GM21423 (cell line): ENCODE measurements around the gene TSPAN18.

Experiments used
- ATAC-seq: cut with Tn5 transposase; IDR thresholded peaks from one replicate; pipeline ENCODE4 v1.9.1; 2021; ENCODE audit warnings: mild to moderate bottlenecking, moderate library complexity; ENCODE audit not compliant: unreplicated experiment

Gene TSPAN18

DNA sequence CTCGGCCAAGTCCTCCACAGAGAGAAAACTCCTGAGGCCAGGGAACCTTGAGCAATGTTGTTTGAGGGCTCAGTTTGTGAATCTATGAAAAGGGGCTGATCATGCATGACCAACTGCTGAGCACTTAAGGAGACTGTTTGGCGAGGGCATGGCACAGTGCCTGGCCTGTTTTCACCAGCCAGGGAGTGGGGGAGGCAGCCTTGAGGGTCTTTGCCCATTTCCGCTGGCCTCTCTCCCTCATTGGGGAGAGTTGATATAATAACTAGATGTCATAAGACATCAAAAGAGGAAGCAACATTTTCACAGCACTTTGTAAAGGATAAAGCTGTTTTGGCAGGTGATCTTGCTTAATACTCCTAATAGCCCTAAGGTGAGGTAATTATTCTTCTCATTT is 113.3 kb downstream of the TSPAN18 start:
- no peak for ATAC-seq

DNA sequence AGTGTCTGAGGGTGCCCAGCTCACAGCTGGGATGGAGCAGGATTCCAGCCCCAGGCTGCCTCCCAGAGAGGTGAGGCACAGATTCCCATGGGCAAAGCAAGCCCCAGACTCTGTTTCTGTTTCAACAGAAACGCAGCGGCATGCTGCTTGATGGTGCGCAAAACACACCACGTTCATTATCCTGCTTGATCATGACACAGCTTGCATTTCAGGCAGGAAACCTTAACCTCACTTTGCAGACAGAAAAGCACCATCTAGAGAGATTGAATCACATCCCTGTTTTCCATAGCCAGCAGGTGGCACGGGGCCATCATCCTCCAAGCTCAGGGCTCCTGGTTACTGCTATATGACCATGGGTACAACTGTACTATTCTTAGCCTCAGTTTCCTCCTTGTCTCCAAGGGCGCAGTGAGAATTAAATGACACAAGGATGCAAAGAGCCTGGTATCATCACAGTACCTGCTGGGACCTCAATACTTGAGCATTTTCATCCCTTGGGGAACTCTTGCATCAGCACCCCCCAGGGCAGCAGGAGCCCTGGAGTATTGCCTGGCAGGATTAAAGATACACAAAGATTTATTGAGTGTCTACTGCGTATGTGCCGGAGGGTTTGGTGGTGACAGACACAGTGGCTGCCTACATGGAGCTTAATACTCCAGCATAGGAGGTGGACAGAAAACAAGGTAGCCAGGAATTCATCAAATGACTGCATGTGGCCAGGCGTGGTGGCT is 113.9 kb downstream of the TSPAN18 start:
- ATAC-seq, result no peak

DNA sequence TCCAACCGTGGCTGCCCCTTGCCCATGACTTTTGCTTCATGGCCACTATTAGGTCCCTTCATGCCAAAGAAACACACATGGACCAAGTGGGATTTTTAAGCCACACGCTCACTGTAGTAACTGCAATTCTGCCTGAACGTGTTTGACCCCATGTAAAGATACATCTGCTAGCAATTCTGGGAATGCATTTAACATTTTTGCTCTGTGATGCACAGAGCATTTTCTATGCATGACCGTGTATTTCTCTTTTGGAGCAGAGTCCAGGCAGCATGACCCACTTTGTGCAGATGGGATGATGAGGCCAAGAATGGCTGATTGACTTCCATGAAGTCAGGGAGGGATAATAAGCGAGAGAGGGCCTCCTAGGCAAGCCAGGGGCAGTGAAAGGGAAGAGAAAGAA is 115.5 kb downstream of the TSPAN18 start:
- no peak for ATAC-seq

GRCh38 chr11:44846852-44847251 is 120.1 kb downstream of the TSPAN18 start:
- ATAC-seq, result no peak

DNA sequence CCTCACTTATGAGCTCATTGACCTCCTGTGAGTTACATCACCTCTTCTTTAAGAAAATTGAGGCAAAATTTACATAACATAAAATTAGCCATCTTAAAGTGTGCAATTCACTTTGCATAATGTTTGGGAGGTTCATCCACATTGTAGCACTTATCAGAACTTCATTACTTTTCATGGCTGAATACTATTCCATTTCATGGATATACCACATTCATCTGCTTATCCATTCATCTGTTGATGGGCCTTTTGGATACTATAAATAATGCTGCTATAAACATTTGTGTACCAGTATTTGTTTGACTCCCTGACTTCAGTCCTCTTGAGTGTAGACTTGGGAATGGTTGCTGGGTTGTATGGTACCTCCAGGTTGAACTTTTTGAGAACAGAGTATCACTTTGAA is 120.6 kb downstream of the TSPAN18 start:
- no peak for ATAC-seq

DNA sequence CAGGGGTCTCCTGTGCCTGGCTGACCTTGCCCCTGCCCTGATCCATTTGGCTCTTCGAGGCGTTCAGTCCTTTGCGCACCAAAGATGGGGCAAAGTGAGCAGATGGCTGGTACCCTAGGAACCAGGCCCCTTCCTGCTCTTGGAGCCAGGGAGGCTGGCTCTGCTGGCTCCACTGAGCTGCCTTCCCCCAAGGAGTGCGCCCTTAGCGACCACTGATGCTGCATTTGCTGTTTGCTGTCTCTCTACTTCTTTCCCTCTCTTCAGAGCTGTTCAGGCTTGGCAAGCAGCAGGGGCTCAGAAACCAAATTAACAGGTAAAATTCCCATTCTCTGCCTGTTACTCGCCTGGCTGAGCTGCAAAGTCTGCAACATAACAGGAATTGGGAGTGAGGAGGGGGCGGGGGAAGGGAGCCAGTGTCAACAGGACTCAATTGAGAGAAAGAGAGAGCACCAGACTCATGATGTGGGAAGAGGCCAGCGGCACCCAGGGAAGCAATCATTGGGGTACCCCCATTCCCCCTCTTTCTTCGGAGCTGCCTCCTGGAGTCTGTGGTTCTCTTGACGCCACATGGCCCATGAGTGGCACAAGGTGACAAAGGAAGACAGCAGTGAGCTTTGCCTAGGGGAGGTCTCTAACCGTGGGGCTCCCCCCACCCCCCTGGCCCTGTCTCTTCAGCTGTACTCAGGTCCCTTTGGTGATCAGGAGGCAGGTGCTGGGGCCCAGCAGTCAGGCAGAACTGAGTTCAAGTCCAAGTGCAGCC is 121.6 kb downstream of the TSPAN18 start:
- ATAC-seq, result no peak

DNA sequence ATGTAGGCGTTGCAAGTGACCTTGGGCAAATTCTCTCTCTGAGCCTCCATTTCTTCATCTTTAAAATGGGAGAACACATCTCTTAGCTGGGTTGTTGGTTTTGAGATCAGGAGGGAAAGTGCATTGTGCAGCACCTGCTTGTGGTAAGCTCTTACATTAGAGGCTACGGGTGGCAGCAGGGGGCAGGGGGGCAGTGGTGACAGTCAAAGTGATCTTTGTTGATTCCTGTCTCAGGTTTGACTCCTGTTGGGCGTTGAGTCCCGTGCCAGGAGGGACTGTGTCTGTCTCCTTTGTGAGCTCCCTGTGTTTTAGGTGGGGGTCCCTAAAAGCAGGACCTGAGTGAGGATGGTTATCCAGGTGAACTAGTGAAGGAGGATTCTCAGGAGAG is 122.2 kb downstream of the TSPAN18 start:
- no peak for ATAC-seq

DNA sequence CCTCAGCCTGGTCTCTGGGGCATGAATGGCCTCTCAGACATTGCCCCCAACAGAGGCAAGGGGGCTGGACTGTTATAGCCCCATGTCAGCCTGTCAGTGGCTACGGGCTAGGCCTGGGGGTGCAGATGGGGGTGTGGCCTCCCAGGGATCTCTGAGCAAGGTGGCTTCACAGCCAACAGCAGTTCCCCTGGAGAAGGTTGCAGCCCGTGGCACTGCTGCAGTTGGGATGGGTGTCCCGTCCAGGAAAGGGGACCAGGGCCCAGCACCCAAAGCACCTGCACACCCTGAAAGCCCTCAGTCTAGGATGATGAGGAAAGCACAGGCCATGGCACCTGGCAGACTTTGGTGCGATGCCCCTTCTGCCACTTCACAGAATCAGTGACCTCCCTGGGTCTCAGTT is 122.7 kb downstream of the TSPAN18 start:
- no peak for ATAC-seq

DNA sequence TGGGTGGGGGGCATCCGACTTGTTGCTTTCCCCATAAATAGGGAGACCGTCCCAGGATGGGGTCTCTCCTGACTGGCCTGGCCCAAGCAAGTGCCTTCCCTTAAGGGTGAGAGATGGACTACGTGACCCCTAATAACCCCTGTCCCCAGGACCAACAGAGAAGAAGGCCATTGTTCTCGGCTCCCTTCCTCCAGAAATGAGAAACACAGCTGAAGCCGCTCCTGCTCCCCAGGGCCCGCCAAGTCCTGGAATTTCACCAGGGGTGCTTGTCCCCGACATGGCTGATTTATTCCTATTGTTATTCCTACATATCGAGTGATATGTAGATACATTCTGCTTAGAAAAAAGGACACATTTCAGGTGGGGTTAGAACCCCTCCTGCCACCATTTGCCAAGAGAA is 123.2 kb downstream of the TSPAN18 start:
- no peak for ATAC-seq

DNA sequence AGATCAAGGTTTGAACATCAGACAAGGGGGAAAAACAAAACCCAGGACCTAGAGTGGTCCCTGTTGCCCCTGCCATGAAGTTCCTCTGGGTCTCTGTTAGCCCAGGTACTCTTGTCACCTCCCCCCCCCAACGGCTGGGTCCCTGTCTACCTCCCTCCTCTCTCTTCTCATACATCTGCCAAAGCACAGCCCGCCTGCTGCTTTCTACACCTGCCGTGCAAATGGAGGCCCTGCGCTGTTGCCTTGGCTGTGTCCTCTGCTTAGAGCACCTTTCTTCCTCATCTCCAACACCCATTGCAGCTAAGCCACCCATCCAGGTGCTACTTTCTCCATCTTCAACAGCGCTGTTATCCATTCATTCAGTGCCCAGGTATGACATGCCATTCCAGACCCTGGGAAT is 124.7 kb downstream of the TSPAN18 start:
- ATAC-seq, result no peak

- ATAC-seq, result no peak
Measured at GRCh38 chr11:44852159-44852747, 125.5 kb downstream of the TSPAN18 start.

DNA sequence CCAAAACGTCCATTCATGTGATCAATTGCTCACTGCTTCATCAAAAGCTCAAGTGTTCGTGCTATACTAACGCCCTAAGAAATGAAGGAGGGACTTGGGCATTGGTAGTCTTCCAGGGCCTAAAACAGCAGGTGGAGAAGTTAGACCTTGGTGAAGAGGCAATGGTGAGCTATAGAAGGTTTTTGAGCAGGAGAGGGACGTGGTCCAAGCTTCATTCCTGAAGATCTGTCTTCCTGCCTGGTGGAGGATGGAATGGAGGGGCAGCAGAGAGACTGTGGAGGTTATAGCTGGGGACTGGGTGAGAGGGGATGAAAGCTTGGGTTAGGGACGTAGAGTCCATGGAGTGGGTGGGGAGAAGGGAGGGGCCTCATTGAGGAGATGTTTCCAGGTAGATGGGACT is 126.2 kb downstream of the TSPAN18 start:
- no peak for ATAC-seq

- no peak for ATAC-seq
Measured at GRCh38 chr11:44853666-44854065, 126.9 kb downstream of the TSPAN18 start.

- no peak for ATAC-seq
Measured at GRCh38 chr11:44854086-44854485, 127.3 kb downstream of the TSPAN18 start.

DNA sequence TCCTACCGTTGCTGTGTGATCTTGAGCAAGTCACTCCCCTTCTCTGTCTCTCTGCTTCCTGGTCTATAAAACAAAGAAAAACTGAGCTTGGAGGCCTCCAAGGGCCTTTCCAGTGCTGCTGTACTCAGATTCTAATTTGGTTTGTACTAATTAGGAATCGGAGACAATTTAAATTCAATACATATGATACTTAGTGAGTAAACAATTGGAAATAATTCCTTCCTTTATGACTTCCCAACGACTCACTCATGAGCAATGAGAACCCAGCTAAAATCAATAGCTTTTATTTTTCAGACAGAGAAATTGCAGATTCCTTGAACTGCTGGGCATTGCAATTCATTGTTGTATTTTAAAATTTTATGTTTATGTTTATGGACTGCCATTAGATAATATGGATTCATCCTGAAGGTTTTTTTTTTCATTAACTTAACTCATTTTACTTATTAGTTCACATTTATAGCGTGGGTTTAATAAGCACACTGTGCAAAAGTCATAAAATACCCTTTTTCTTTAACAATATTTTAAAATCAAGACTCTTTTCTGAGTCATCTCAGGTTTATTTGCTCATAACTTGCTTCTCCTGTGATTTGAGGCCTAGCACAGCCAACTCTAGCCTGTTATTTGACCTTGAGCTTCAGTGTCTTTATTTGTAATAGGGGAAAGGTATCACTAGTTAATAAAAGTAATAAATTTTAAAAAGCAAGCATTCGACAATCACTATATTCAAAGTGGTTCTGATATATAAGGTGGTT is 128.2 kb downstream of the TSPAN18 start:
- ATAC-seq, result no peak

DNA sequence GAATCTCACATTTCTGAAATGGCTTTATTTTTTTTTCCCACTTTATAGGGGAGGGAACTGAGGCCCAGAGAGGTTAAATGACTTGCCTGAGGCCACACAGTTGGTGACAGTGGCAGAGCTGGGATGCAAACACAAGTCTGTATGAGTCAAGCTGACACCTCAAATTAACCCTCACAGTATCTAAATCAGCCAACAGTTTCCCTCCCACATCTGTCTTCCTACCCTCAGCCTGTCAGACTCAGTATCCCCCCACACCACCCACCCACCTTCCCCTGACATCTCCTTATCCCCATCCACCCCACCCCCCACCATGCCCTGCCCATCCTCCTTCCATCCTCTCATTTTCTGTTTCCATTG is 128.7 kb downstream of the TSPAN18 start:
- ATAC-seq, result no peak

- no peak for ATAC-seq
Measured at GRCh38 chr11:44857490-44858090, 130.8 kb downstream of the TSPAN18 start.

DNA sequence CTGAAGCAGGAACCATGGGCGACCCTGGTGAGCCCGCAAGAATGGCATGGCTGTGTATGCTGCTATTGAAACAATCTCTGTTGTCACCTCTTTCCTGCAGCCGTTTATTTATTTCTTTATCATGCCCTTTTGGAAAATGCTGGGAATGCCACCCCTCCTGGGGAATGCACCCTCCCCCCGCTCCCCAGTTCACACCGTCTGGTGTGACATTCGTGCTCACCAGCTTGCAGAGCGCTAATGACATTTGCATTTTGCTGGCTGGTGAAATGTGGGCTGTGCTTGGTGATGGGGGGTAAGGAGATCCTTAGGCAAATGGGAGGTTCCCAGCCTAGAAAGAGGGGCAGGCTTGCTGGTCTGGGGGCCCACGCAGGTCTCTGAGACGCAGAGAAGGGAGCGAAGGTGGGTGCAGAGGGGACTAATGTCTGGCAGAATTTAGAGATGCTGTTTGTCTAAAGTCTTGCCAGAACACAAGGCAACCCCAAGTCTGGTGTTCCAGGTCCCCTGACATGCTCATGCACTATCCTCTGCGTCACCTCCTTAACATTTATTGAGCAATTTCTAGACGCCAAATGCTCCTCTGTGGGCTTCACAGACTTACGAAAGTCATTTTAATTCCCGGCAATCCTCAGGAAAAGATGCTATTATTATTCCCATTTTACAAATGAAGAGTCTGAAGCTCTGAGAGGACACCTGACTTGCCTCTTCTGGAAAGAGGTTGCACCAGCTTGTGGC is 132.2 kb downstream of the TSPAN18 start:
- no peak for ATAC-seq

DNA sequence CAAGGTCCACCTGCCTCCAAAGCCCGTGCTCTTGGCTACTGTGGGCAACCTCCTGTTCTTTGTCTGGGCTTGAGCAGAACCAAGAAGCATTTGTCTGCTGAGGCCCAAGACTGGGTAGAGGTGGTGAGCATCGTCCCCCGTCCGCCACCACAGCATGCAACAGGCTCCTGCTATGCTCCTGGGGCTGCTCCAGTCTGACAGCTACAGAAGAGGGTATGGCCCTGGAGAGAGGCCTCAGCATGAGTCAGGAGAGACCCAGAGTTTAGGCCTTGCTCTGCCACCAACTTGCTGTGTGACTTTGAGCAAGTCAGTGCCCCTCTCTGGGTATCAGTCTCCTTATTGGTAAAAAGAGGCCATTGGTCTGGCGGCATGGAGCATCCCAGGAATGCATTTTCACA is 132.8 kb downstream of the TSPAN18 start:
- no peak for ATAC-seq

- ATAC-seq, result no peak
Measured at GRCh38 chr11:44860346-44860745, 133.6 kb downstream of the TSPAN18 start.
